Ishikawa (cell line): ENCODE data around the gene TAF1A.

Experiments
- CEBPB ChIP-seq: IDR thresholded peaks from 2 replicates; pipeline ENCODE4 v1.6.1; 2012
- CREB1 ChIP-seq: IDR thresholded peaks from 2 replicates; pipeline ENCODE4 v1.6.1; 2012; ENCODE audit warnings: low read depth
- EGR1 ChIP-seq: IDR thresholded peaks from 2 replicates; pipeline ENCODE4 v1.6.1; 2012
- EP300 ChIP-seq: IDR thresholded peaks from 2 replicates; pipeline ENCODE4 v1.6.1; 2012; ENCODE audit warnings: borderline replicate concordance
- FOXM1 ChIP-seq: IDR thresholded peaks from 2 replicates; pipeline ENCODE4 v1.6.1; 2012; ENCODE audit warnings: low read depth, borderline replicate concordance
- NFIC ChIP-seq: IDR thresholded peaks from 2 replicates; pipeline ENCODE4 v1.6.1; 2012
- RAD21 ChIP-seq: IDR thresholded peaks from 2 replicates; pipeline ENCODE4 v1.6.1; 2012; ENCODE audit warnings: low read depth
- REST ChIP-seq: IDR thresholded peaks from 2 replicates; pipeline ENCODE4 v1.6.1; 2012; ENCODE audit warnings: low read depth, mild to moderate bottlenecking
- TAF1 ChIP-seq: IDR thresholded peaks from 2 replicates; pipeline ENCODE4 v1.6.1; 2012; ENCODE audit warnings: low read depth, mild to moderate bottlenecking
- TCF12 ChIP-seq: IDR thresholded peaks from 2 replicates; pipeline ENCODE4 v1.6.1; 2012; ENCODE audit warnings: low read depth
- TEAD4 ChIP-seq: IDR thresholded peaks from 2 replicates; pipeline ENCODE4 v1.6.1; 2012
- YY1 ChIP-seq: IDR thresholded peaks from 2 replicates; pipeline ENCODE4 v1.6.1; 2012; ENCODE audit warnings: low read depth
- ZBTB7A ChIP-seq: IDR thresholded peaks from 2 replicates; pipeline ENCODE4 v1.6.1; 2012; ENCODE audit warnings: low read depth
- TF ChIP-seq, protein P1 (sequence below): IDR thresholded peaks from 2 replicates; pipeline ENCODE4 v1.6.1; 2012
- TF ChIP-seq, protein P2 (sequence below): IDR thresholded peaks from 2 replicates; pipeline ENCODE4 v1.6.1; 2012

Gene TAF1A

DNA sequence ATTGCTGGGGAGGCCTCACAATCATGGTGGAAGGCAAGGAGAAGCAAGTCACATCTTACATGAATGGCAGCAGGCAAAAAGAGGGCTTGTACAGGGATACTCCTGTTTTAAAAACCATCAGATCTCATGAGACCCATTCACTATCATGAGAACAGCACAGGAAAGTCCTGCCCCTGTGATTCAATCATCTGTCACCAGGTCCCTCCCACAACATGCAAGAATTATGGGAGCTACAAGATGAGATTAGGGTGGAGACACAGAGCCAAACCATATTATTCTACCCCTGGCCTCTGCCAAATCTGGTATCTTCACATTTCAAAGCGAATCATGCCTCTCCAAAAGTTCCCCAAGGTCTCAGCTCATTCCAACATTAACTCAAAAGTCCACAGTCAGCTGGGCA lies 17.0 kb upstream of the TAF1A start:
- no peak for TF ChIP-seq NFIC
- no peak for TF ChIP-seq EP300
- no peak for TF ChIP-seq TCF12
- TF ChIP-seq TEAD4 = no peak
- TF ChIP-seq RAD21 = no peak
- TF ChIP-seq, protein P1, sequence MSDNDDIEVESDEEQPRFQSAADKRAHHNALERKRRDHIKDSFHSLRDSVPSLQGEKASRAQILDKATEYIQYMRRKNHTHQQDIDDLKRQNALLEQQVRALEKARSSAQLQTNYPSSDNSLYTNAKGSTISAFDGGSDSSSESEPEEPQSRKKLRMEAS = no peak
- no peak for TF ChIP-seq ZBTB7A
- no peak for TF ChIP-seq EGR1
- TF ChIP-seq TAF1 = no peak
- no peak for TF ChIP-seq CREB1
- no peak for TF ChIP-seq YY1
- no peak for TF ChIP-seq CEBPB
- TF ChIP-seq FOXM1 = no peak
- TF ChIP-seq, protein P2, sequence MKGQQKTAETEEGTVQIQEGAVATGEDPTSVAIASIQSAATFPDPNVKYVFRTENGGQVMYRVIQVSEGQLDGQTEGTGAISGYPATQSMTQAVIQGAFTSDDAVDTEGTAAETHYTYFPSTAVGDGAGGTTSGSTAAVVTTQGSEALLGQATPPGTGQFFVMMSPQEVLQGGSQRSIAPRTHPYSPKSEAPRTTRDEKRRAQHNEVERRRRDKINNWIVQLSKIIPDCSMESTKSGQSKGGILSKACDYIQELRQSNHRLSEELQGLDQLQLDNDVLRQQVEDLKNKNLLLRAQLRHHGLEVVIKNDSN = no peak
- no peak for TF ChIP-seq REST

DNA sequence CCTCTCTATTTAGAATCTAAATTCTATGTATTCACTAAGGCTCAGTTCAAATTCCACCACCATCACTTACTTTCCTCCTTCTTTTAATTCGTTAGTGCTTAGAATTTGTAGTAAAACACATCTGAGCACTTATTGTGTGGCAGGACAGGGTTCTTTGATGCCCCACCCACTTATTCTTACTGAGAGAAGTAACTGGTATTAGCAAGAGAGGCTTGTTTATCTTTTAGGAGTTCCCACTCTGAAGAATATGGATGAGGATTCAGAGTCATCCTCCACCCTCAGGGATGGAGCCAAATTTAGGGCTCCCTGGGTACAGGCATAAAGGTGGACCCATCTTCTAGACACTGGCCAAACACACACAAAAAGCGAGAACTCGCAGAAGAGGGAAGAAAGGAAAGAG lies 11.5 kb upstream of the TAF1A start:
- TF ChIP-seq CEBPB = no peak
- TF ChIP-seq, protein P2 = no peak
- TF ChIP-seq NFIC = no peak
- no peak for TF ChIP-seq EP300
- TF ChIP-seq EGR1 = no peak
- no peak for TF ChIP-seq RAD21
- no peak for TF ChIP-seq CREB1
- TF ChIP-seq, protein P1 = no peak
- no peak for TF ChIP-seq REST
- no peak for TF ChIP-seq TAF1
- no peak for TF ChIP-seq YY1
- no peak for TF ChIP-seq FOXM1
- no peak for TF ChIP-seq TEAD4
- no peak for TF ChIP-seq ZBTB7A
- TF ChIP-seq TCF12 = no peak

GRCh38 chr1:222600281-222600680 lies 10.5 kb upstream of the TAF1A start:
- TF ChIP-seq, protein P1 = no peak
- no peak for TF ChIP-seq EP300
- 0 out of 2 replicates have a peak, but pooled peaks have one; percentile 25 for TF ChIP-seq NFIC

DNA sequence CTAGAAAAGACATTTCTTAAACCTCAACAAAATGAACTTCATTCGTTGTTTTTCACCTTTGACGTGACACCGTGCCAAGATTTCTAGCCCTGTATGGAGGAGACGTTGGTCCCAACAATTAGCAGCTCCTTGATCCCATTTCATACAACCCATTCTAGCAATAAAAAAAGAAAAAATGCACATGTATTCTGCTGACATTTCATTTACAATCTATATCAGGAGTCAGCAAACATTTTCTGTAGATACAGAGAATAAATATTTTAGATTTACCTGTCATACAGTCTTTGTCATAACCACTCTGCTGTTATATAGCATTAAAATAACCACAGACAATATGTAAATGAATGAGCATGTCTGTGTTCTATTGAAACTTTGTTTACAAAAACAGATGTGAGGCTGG lies 7.0 kb upstream of the TAF1A start:
- TF ChIP-seq NFIC (no peak), FOXM1 (no peak), RAD21 (no peak), YY1 (no peak), CREB1 (no peak), REST (no peak), CEBPB (no peak), TAF1 (no peak), TCF12 (no peak), TEAD4 (no peak), EGR1 (no peak), ZBTB7A (no peak), EP300 (no peak)
- TF ChIP-seq, protein P1 = no peak
- TF ChIP-seq, protein P2 = no peak
